Measurements from ENCODE around the gene GNPTG.

Gene GNPTG

DNA sequence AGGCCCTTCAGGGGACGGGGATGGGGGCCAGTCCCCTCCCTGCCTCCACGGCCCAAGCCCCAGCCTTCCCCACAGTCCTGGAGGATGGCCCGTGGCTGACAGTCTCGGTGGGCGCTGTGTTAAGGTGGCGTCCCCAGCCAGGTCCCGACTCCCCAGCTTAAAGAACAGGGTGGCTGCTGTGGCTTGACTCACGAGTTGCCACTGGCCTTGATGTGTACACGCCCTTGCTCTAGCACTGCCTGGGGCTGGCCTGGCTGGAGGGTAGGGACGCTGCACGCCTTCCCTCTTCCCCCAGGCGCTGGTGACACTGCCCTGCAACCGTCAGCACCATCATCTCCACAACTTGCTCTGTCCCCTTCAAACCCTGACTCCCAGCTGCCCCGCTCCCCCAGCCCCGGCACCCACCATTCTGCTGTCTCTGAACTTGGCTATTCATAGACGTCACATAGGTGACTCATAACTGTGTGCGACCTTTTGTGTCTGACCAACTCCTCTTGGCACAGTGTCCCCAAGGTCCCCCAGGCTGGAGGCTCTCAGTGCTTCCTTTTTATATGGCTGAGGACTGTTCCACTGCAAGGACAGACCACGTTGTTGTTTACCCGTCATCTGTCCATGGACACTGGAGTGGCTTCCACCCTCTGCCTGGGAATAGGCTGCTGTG is 6.3 kb downstream of the GNPTG start:
- no peak overlapping the region for H3K4me3 ChIP-seq (ENCODE audit: low read length in 2 of 2)
- no peaks in the 10 kb centered on the region for H3K9me3 ChIP-seq (ENCODE audit: control insufficient read depth in 2 of 2, low read length in 2 of 2)
- H3K27ac ChIP-seq (ENCODE audit: low read depth in 2 of 2, low read length in 2 of 2), result no peak overlapping the region
- no peak overlapping the region for H3K9ac ChIP-seq (ENCODE audit: low read depth in 1 of 2, low read length in 2 of 2)
- no peaks in the 10 kb centered on the region for H3K4me1 ChIP-seq (ENCODE audit: control insufficient read depth in 2 of 2, insufficient read depth in 2 of 2, low read length in 2 of 2)
- H3K36me3 ChIP-seq (ENCODE audit: control insufficient read depth in 2 of 2, insufficient read depth in 2 of 2, low read length in 2 of 2), result peaks cover 13 to 15% of the 10 kb centered on the region in 2 donors
- H3K27me3 ChIP-seq (ENCODE audit: control insufficient read depth in 2 of 2, insufficient read depth in 2 of 2, low read length in 2 of 2), result no peaks in the 10 kb centered on the region

DNA sequence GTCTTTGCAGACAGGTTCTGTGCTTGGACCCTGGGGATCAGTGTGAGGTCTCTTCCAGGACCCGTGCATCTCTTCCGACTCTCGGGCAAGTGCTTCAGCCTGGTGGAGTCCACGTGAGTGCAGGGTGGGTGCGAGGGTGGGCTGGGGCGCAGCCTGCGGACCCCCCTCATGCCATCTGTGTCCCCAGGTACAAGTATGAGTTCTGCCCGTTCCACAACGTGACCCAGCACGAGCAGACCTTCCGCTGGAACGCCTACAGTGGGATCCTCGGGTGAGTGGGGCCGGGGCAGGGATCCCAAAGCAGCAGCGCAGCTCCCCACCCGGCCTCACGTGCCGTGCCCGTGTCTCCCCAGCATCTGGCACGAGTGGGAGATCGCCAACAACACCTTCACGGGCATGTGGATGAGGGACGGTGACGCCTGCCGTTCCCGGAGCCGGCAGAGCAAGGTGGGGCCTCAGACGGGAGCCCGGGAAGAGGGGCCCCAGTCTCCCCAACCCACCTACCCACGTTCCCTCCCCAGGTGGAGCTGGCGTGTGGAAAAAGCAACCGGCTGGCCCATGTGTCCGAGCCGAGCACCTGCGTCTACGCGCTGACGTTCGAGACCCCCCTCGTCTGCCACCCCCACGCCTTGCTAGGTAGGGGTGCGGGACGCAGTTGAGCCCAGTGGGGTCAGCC is 10.1 kb downstream of the GNPTG start:
- Histone ChIP-seq H3K36me3 (ENCODE audit: control insufficient read depth in 2 of 2, insufficient read depth in 2 of 2, low read length in 2 of 2) (peaks cover 24 to 38% of the 10 kb centered on the region in 2 donors), H3K9ac (ENCODE audit: low read depth in 1 of 2, low read length in 2 of 2) (no peak overlapping the region), H3K4me1 (ENCODE audit: control insufficient read depth in 2 of 2, insufficient read depth in 2 of 2, low read length in 2 of 2) (no peaks in the 10 kb centered on the region), H3K4me3 (ENCODE audit: low read length in 2 of 2) (no peak overlapping the region), H3K9me3 (ENCODE audit: control insufficient read depth in 2 of 2, low read length in 2 of 2) (no peaks in the 10 kb centered on the region), H3K27ac (ENCODE audit: low read depth in 2 of 2, low read length in 2 of 2) (no peak overlapping the region), H3K27me3 (ENCODE audit: control insufficient read depth in 2 of 2, insufficient read depth in 2 of 2, low read length in 2 of 2) (no peaks in the 10 kb centered on the region)

- Histone ChIP-seq H3K9ac (ENCODE audit: low read depth in 1 of 2, low read length in 2 of 2) (no peak overlapping the region), H3K27me3 (ENCODE audit: control insufficient read depth in 2 of 2, insufficient read depth in 2 of 2, low read length in 2 of 2) (no peaks in the 10 kb centered on the region), H3K36me3 (ENCODE audit: control insufficient read depth in 2 of 2, insufficient read depth in 2 of 2, low read length in 2 of 2) (peaks cover 27 to 41% of the 10 kb centered on the region in 2 donors)
Measured at GRCh38 chr16:1362807-1363206, 11.1 kb downstream of the GNPTG start.

GRCh38 chr16:1363501-1364041 is 11.8 kb downstream of the GNPTG start:
- Histone ChIP-seq H3K4me3 (ENCODE audit: low read length in 2 of 2) (no peak overlapping the region), H3K27ac (ENCODE audit: low read depth in 2 of 2, low read length in 2 of 2) (no peak overlapping the region), H3K9me3 (ENCODE audit: control insufficient read depth in 2 of 2, low read length in 2 of 2) (no peaks in the 10 kb centered on the region), H3K27me3 (ENCODE audit: control insufficient read depth in 2 of 2, insufficient read depth in 2 of 2, low read length in 2 of 2) (no peaks in the 10 kb centered on the region), H3K4me1 (ENCODE audit: control insufficient read depth in 2 of 2, insufficient read depth in 2 of 2, low read length in 2 of 2) (no peaks in the 10 kb centered on the region), H3K9ac (ENCODE audit: low read depth in 1 of 2, low read length in 2 of 2) (no peak overlapping the region), H3K36me3 (ENCODE audit: control insufficient read depth in 2 of 2, insufficient read depth in 2 of 2, low read length in 2 of 2) (peaks cover 27 to 41% of the 10 kb centered on the region in 2 donors)

More at GRCh38 chr16:1362807-1363206, 11.1 kb downstream of the GNPTG start:
- no peak overlapping the region for H3K27ac ChIP-seq (ENCODE audit: low read depth in 2 of 2, low read length in 2 of 2)
- no peaks in the 10 kb centered on the region for H3K4me1 ChIP-seq (ENCODE audit: control insufficient read depth in 2 of 2, insufficient read depth in 2 of 2, low read length in 2 of 2)
- no peak overlapping the region for H3K4me3 ChIP-seq (ENCODE audit: low read length in 2 of 2)
- H3K9me3 ChIP-seq (ENCODE audit: control insufficient read depth in 2 of 2, low read length in 2 of 2), result no peaks in the 10 kb centered on the region

DNA sequence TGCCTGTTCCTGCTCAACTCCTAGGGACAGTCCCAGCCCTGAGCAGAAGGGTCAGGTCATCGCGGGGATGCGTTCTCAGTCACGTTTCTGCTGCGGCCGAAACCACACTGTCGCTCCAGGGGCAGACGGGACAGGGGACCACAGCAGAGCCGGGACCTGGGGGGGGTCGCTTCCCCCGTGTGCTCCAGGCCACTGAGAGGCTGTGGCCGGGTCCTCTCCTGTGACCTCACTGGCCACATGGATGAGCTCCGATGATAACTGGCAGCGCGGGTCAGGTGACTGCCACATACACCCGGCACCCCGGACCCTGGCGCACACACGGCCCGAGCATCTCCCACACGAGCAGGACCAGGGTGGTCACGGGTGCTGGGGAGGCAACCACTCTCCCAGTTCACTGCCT is 12.8 kb downstream of the GNPTG start:
- H3K27me3 ChIP-seq (ENCODE audit: control insufficient read depth in 2 of 2, insufficient read depth in 2 of 2, low read length in 2 of 2), result no peaks in the 10 kb centered on the region
- H3K9ac ChIP-seq (ENCODE audit: low read depth in 1 of 2, low read length in 2 of 2), result no peak overlapping the region
- peaks cover 27 to 39% of the 10 kb centered on the region in 2 donors for H3K36me3 ChIP-seq (ENCODE audit: control insufficient read depth in 2 of 2, insufficient read depth in 2 of 2, low read length in 2 of 2)
- H3K9me3 ChIP-seq (ENCODE audit: control insufficient read depth in 2 of 2, low read length in 2 of 2), result no peaks in the 10 kb centered on the region
- H3K4me1 ChIP-seq (ENCODE audit: control insufficient read depth in 2 of 2, insufficient read depth in 2 of 2, low read length in 2 of 2), result no peaks in the 10 kb centered on the region
- no peak overlapping the region for H3K4me3 ChIP-seq (ENCODE audit: low read length in 2 of 2)
- H3K27ac ChIP-seq (ENCODE audit: low read depth in 2 of 2, low read length in 2 of 2), result no peak overlapping the region

DNA sequence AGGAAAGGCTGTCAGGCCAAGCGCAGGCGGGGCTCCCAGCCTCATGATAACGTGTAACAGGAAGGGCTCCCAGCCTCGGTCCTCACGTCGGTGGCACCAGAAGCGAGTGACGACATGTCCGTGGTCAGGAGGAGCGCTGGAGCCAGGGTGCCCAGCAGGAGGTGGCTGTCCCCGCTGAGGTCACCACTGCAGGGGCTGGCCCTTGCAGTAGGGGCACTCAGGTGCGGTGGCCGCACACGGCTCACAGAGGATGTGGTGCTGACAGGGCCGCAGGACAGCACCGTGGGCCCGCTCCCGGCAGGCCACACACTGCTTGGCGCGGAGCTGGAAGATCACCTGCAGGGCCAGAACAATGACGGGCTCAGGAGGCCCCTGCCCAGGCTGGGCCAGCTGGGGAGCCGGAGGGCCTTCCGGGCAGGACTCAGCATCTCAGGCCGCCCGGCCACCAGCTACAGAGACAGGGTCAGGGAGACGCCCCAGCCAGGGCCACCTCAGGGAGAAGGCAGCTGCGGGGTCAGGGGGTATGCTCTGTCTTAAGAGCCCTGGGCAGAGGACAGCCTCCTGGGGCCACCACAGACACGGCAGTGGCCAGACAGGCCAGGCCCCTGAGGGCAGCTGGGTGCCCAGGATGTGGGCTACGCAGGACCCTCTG is 14.5 kb downstream of the GNPTG start:
- Histone ChIP-seq H3K4me3 (ENCODE audit: low read length in 2 of 2) (no peak overlapping the region), H3K9ac (ENCODE audit: low read depth in 1 of 2, low read length in 2 of 2) (no peak overlapping the region), H3K27me3 (ENCODE audit: control insufficient read depth in 2 of 2, insufficient read depth in 2 of 2, low read length in 2 of 2) (no peaks in the 10 kb centered on the region), H3K36me3 (ENCODE audit: control insufficient read depth in 2 of 2, insufficient read depth in 2 of 2, low read length in 2 of 2) (peaks cover 31 to 37% of the 10 kb centered on the region in 2 donors), H3K9me3 (ENCODE audit: control insufficient read depth in 2 of 2, low read length in 2 of 2) (no peaks in the 10 kb centered on the region), H3K27ac (ENCODE audit: low read depth in 2 of 2, low read length in 2 of 2) (no peak overlapping the region), H3K4me1 (ENCODE audit: control insufficient read depth in 2 of 2, insufficient read depth in 2 of 2, low read length in 2 of 2) (no peaks in the 10 kb centered on the region)

- peaks cover 30 to 39% of the 10 kb centered on the region in 2 donors for H3K36me3 ChIP-seq (ENCODE audit: control insufficient read depth in 2 of 2, insufficient read depth in 2 of 2, low read length in 2 of 2)
- no peak overlapping the region for H3K27ac ChIP-seq (ENCODE audit: low read depth in 2 of 2, low read length in 2 of 2)
- H3K4me1 ChIP-seq (ENCODE audit: control insufficient read depth in 2 of 2, insufficient read depth in 2 of 2, low read length in 2 of 2), result no peaks in the 10 kb centered on the region
- no peak overlapping the region for H3K9ac ChIP-seq (ENCODE audit: low read depth in 1 of 2, low read length in 2 of 2)
- H3K4me3 ChIP-seq (ENCODE audit: low read length in 2 of 2), result no peak overlapping the region
- no peaks in the 10 kb centered on the region for H3K27me3 ChIP-seq (ENCODE audit: control insufficient read depth in 2 of 2, insufficient read depth in 2 of 2, low read length in 2 of 2)
- H3K9me3 ChIP-seq (ENCODE audit: control insufficient read depth in 2 of 2, low read length in 2 of 2), result no peaks in the 10 kb centered on the region
Measured at GRCh38 chr16:1366712-1367299, 15.1 kb downstream of the GNPTG start.

GRCh38 chr16:1367486-1368174 is 15.9 kb downstream of the GNPTG start:
- Histone ChIP-seq H3K9ac (ENCODE audit: low read depth in 1 of 2, low read length in 2 of 2) (no peak overlapping the region), H3K36me3 (ENCODE audit: control insufficient read depth in 2 of 2, insufficient read depth in 2 of 2, low read length in 2 of 2) (peaks cover 22 to 38% of the 10 kb centered on the region in 2 donors), H3K4me1 (ENCODE audit: control insufficient read depth in 2 of 2, insufficient read depth in 2 of 2, low read length in 2 of 2) (no peaks in the 10 kb centered on the region), H3K27me3 (ENCODE audit: control insufficient read depth in 2 of 2, insufficient read depth in 2 of 2, low read length in 2 of 2) (no peaks in the 10 kb centered on the region), H3K4me3 (ENCODE audit: low read length in 2 of 2) (no peak overlapping the region), H3K9me3 (ENCODE audit: control insufficient read depth in 2 of 2, low read length in 2 of 2) (no peaks in the 10 kb centered on the region), H3K27ac (ENCODE audit: low read depth in 2 of 2, low read length in 2 of 2) (no peak overlapping the region)

DNA sequence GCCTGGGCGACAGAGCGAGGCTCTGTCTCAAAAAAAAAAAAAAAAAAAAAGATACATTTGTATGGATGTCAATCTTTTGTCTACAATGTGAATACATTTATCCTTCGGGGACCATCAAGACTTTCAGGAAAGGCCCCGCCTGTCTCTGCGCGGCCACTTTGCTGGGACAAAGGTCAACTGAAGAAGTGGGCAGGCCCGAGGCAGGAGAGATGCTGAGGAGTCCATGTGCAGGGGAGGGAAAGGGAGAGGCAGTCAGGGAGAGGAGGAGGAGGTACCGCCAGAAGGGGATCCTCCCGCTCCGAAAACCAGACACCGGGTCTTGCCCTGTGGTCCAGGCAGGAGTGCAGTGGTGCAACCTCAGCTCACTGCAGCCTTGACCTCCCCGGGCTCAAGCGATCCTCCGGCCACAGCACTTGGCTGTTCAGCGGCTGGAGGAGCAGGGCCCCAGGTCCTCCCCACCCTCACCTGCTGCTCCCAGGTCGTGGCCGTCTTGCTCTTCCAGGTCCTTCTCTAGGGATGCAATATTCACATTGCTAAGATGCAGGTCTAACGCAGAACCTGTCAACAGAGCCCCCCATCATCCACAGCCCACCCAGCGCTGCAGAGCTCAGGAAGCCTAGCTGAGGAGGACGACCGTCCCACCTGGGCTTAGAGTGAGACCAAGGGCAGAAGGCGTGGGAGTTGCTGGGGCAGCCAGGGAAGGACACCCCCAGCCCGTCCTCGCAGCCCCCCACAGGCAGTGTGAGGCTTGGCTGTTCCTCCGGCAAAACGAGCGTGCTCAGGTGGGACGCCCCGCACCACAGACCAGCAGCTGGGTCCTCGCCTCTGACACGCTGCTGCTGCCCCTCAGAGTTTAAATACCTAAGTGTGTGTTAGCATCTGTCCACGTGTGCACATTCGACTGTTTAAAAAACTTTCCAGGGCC is 19.6 kb downstream of the GNPTG start:
- Histone ChIP-seq H3K27ac (ENCODE audit: low read depth in 2 of 2, low read length in 2 of 2) (no peak overlapping the region), H3K9me3 (ENCODE audit: control insufficient read depth in 2 of 2, low read length in 2 of 2) (no peaks in the 10 kb centered on the region), H3K4me1 (ENCODE audit: control insufficient read depth in 2 of 2, insufficient read depth in 2 of 2, low read length in 2 of 2) (no peaks in the 10 kb centered on the region), H3K36me3 (ENCODE audit: control insufficient read depth in 2 of 2, insufficient read depth in 2 of 2, low read length in 2 of 2) (peaks cover 11 to 17% of the 10 kb centered on the region in 2 donors), H3K27me3 (ENCODE audit: control insufficient read depth in 2 of 2, insufficient read depth in 2 of 2, low read length in 2 of 2) (no peaks in the 10 kb centered on the region), H3K9ac (ENCODE audit: low read depth in 1 of 2, low read length in 2 of 2) (no peak overlapping the region), H3K4me3 (ENCODE audit: low read length in 2 of 2) (no peak overlapping the region)
